ENCODE data around the gene PRTFDC1.

PRTFDC1 gene

GRCh38 chr10:24821986-24822385, 130.4 kb downstream of the PRTFDC1 start:
- Mint-ChIP-seq H3K36me3 (ENCODE audit: low read depth) (no peaks in the 10 kb centered on the region), H3K9me3 (no peaks in the 10 kb centered on the region), H3K27ac (no peak overlapping the region), H3K4me3 (no peak overlapping the region), H3K4me1 (no peaks in the 10 kb centered on the region), H3K27me3 (ENCODE audit: low read depth, poor library complexity) (peaks cover 9% of the 10 kb centered on the region)
- TF ChIP-seq, protein P1, sequence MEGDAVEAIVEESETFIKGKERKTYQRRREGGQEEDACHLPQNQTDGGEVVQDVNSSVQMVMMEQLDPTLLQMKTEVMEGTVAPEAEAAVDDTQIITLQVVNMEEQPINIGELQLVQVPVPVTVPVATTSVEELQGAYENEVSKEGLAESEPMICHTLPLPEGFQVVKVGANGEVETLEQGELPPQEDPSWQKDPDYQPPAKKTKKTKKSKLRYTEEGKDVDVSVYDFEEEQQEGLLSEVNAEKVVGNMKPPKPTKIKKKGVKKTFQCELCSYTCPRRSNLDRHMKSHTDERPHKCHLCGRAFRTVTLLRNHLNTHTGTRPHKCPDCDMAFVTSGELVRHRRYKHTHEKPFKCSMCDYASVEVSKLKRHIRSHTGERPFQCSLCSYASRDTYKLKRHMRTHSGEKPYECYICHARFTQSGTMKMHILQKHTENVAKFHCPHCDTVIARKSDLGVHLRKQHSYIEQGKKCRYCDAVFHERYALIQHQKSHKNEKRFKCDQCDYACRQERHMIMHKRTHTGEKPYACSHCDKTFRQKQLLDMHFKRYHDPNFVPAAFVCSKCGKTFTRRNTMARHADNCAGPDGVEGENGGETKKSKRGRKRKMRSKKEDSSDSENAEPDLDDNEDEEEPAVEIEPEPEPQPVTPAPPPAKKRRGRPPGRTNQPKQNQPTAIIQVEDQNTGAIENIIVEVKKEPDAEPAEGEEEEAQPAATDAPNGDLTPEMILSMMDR (IDR thresholded peaks at IDR 0.05), result no peak
- DNase-seq, result no peak

GRCh38 chr10:24816868-24817396, 135.5 kb downstream of the PRTFDC1 start:
- DNase-seq, result no peak
- TF ChIP-seq, protein P1 (IDR thresholded peaks at IDR 0.05), result no peak
- H3K9me3 Mint-ChIP-seq, result no peaks in the 10 kb centered on the region
- peaks cover 4% of the 10 kb centered on the region for H3K4me1 Mint-ChIP-seq
- no peaks in the 10 kb centered on the region for H3K36me3 Mint-ChIP-seq (ENCODE audit: low read depth)
- H3K27me3 Mint-ChIP-seq (ENCODE audit: low read depth, poor library complexity), result peaks cover 9% of the 10 kb centered on the region
- H3K27ac Mint-ChIP-seq, result no peak overlapping the region
- H3K4me3 Mint-ChIP-seq, result no peak overlapping the region

DNA sequence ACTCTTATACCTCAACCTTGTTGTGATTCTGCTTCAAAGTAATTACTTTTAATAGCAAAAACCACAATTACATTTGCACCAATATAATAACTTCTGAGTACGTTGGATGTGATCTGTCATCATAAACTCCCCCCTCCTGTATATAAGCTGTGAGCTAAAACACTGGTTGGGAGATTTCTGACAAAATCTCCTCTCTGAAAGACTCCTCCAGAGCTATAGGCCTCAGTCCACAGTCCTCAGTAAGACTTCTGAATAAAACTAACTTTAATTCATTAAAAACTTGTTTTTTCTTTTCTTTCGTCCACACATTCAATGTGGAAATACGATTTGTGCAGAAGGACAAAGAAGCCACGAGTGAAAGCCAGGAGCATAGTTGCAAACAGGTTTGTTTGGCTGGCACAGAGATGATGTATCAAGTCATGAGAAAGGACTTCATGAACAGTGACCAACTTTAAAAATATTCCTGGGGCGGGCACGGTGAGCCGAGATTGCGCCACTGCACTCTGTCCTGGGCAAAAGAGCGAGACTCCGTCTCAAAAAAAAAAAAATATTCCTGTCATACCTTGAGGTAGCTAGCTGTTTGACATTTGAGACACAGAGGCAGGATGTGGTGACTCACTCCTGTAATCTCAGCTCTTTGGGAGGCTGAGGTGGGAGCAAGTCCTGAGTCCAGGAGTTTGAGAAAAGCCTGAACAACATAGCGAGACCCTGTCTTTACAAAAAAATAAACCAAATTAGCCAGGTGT, 137.7 kb downstream of the PRTFDC1 start:
- no peaks in the 10 kb centered on the region for H3K36me3 Mint-ChIP-seq (ENCODE audit: low read depth)
- TF ChIP-seq, protein P1 (IDR thresholded peaks at IDR 0.05), result no peak
- H3K4me1 Mint-ChIP-seq, result peaks cover 10% of the 10 kb centered on the region
- H3K4me3 Mint-ChIP-seq, result no peak overlapping the region
- no peak for DNase-seq
- no peaks in the 10 kb centered on the region for H3K9me3 Mint-ChIP-seq
- peaks cover 6% of the 10 kb centered on the region for H3K27me3 Mint-ChIP-seq (ENCODE audit: low read depth, poor library complexity)
- no peak overlapping the region for H3K27ac Mint-ChIP-seq

DNA sequence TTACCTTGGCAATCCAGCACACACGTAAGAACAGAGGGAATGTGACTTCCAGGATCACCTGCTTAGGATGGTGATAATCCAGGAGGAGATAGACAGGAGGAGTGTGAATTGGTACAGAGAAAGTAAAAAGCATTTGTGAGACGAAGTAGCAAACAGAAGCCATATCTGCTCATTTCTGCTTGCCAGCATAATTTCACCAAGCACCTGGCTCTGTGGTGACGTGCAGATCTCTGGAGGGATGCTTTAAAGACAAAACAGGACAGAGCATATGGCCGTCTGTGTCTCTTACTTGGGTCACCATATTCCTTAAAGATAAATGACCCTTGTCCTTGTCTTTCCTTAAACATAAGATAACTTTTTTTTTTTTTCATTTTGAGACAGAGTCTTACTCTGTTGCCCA, 138.6 kb downstream of the PRTFDC1 start:
- H3K27ac Mint-ChIP-seq, result peak overlapping the region; percentile 17
- H3K4me1 Mint-ChIP-seq, result peaks cover 10% of the 10 kb centered on the region
- H3K4me3 Mint-ChIP-seq, result no peak overlapping the region
- TF ChIP-seq, protein P1 (IDR thresholded peaks at IDR 0.05), result no peak
- DNase-seq, result no peak
- no peaks in the 10 kb centered on the region for H3K36me3 Mint-ChIP-seq (ENCODE audit: low read depth)
- H3K9me3 Mint-ChIP-seq, result no peaks in the 10 kb centered on the region
- peaks cover 6% of the 10 kb centered on the region for H3K27me3 Mint-ChIP-seq (ENCODE audit: low read depth, poor library complexity)

- H3K27ac Mint-ChIP-seq, result no peak overlapping the region
- H3K4me1 Mint-ChIP-seq, result no peaks in the 10 kb centered on the region
- no peaks in the 10 kb centered on the region for H3K36me3 Mint-ChIP-seq (ENCODE audit: low read depth)
- DNase-seq, result no peak
- TF ChIP-seq, protein P1 (IDR thresholded peaks at IDR 0.05), result no peak
- no peaks in the 10 kb centered on the region for H3K27me3 Mint-ChIP-seq (ENCODE audit: low read depth, poor library complexity)
- H3K4me3 Mint-ChIP-seq, result no peak overlapping the region
- H3K9me3 Mint-ChIP-seq, result no peaks in the 10 kb centered on the region
Measured at GRCh38 chr10:24806262-24806661, 146.1 kb downstream of the PRTFDC1 start.

DNA sequence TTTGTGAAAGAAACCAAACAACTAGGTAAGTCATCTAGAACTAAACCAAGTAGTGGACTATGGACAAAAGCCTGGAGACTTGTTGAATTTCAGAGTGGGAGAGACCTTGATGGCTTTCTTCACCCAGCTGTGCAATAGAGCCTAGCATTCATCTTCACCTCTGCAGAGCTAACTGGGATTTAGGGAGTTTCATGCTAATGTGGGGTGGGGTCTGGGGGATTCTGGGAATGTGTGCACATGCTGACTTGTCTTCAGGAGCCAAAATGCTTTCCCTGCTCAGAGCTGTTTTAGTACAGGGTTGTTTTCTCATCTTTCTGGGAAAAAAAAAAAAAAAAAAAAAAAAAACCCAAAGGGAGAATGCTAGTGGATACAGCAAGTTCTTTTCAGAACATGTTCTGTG, 147.4 kb downstream of the PRTFDC1 start:
- no peak overlapping the region for H3K4me3 Mint-ChIP-seq
- H3K36me3 Mint-ChIP-seq (ENCODE audit: low read depth), result no peaks in the 10 kb centered on the region
- TF ChIP-seq, protein P1 (IDR thresholded peaks at IDR 0.05), result no peak
- DNase-seq, result no peak
- H3K27me3 Mint-ChIP-seq (ENCODE audit: low read depth, poor library complexity), result peaks cover 2% of the 10 kb centered on the region
- H3K4me1 Mint-ChIP-seq, result no peaks in the 10 kb centered on the region
- H3K27ac Mint-ChIP-seq, result no peak overlapping the region
- H3K9me3 Mint-ChIP-seq, result no peaks in the 10 kb centered on the region

All from nephron progenitor cell (in vitro differentiated cells).